H9 (cell line): Measurements from ENCODE around the gene PCCA. TPM values are rescaled to one million over a fixed set of nuclear protein-coding genes. Genes with fewer than 3 reads are reported as not detected.
A peak's percentile ranks its signal among the peaks of the same experiment; 100 is the strongest.

Experiments used
- DNase-seq: peaks from one replicate; pipeline ENCODE4 v3.0.0-alpha.2; 2017
- H2AFZ ChIP-seq: one replicate; pipeline ENCODE4 v1.6.1; 2013; ENCODE audit warnings: mild to moderate bottlenecking, low read length, control low read depth, moderate library complexity
- H2AK5ac ChIP-seq: 2 replicates; pipeline ENCODE4 v1.6.1; 2013; ENCODE audit warnings: low read length, control low read depth, mixed read lengths; ENCODE audit not compliant: insufficient read length
- H2BK120ac ChIP-seq: one replicate; pipeline ENCODE4 v1.6.1; 2013; ENCODE audit warnings: low read depth, mild to moderate bottlenecking, low read length, control low read depth, inconsistent platforms; ENCODE audit not compliant: poor library complexity, severe bottlenecking
- H2BK12ac ChIP-seq: 2 replicates; pipeline ENCODE4 v1.6.1; 2013; ENCODE audit warnings: low read length, control low read depth, mixed read lengths, low read depth; ENCODE audit not compliant: insufficient read length
- H2BK15ac ChIP-seq: 2 replicates; pipeline ENCODE4 v1.6.1; 2013; ENCODE audit warnings: low read depth, low read length, control low read depth
- H2BK20ac ChIP-seq: one replicate; pipeline ENCODE4 v1.6.1; 2013; ENCODE audit warnings: low read depth, mild to moderate bottlenecking, low read length, control low read depth, inconsistent platforms; ENCODE audit not compliant: poor library complexity, severe bottlenecking
- H2BK5ac ChIP-seq: 2 replicates; pipeline ENCODE4 v1.6.1; 2013; ENCODE audit warnings: low read length, control low read depth, mixed read lengths; ENCODE audit not compliant: insufficient read length
- H3K14ac ChIP-seq: 2 replicates; pipeline ENCODE4 v1.6.1; 2013; ENCODE audit warnings: low read length, control low read depth; ENCODE audit not compliant: insufficient read depth
- H3K18ac ChIP-seq: 2 replicates; pipeline ENCODE4 v1.6.1; 2013; ENCODE audit warnings: low read depth, mild to moderate bottlenecking, mixed read lengths, low read length, control low read depth; ENCODE audit not compliant: insufficient read length
- H3K23ac ChIP-seq: 2 replicates; pipeline ENCODE4 v1.6.1; 2013; ENCODE audit warnings: low read length, control low read depth, mixed read lengths, low read depth; ENCODE audit not compliant: insufficient read length
- H3K23me2 ChIP-seq: 2 replicates; pipeline ENCODE4 v1.6.1; 2013; ENCODE audit warnings: low read depth, mild to moderate bottlenecking, mixed read lengths, low read length, control low read depth; ENCODE audit not compliant: insufficient read length, poor library complexity, severe bottlenecking
- H3K27ac ChIP-seq: 2 replicates; pipeline ENCODE4 v1.5.1; 2013; ENCODE audit warnings: low read length, control low read depth, mixed read lengths, low read depth; ENCODE audit not compliant: insufficient read length
- H3K27me3 ChIP-seq: 2 replicates; pipeline ENCODE4 v1.6.1; 2013; ENCODE audit warnings: low read length, control low read depth, inconsistent platforms; ENCODE audit not compliant: insufficient read depth
- H3K4ac ChIP-seq: 2 replicates; pipeline ENCODE4 v1.6.1; 2013; ENCODE audit warnings: low read depth, mild to moderate bottlenecking, control low read depth, inconsistent platforms, low read length, moderate library complexity
- H3K4me1 ChIP-seq: 2 replicates; pipeline ENCODE4 v1.6.1; 2013; ENCODE audit warnings: low read length, control low read depth, inconsistent platforms; ENCODE audit not compliant: insufficient read depth
- H3K4me2 ChIP-seq: 2 replicates; pipeline ENCODE4 v1.6.1; 2013; ENCODE audit warnings: low read length, control low read depth, mixed read lengths; ENCODE audit not compliant: insufficient read length, insufficient read depth
- H3K56ac ChIP-seq: 2 replicates; pipeline ENCODE4 v1.6.1; 2013; ENCODE audit warnings: low read depth, mild to moderate bottlenecking, mixed read lengths, low read length, control low read depth; ENCODE audit not compliant: insufficient read length
- H3K79me1 ChIP-seq: 2 replicates; pipeline ENCODE4 v1.6.1; 2013; ENCODE audit warnings: low read depth, mild to moderate bottlenecking, moderate library complexity, low read length, control low read depth, inconsistent platforms; ENCODE audit not compliant: insufficient read depth, poor library complexity, severe bottlenecking
- H3K79me2 ChIP-seq: 2 replicates; pipeline ENCODE4 v1.6.1; 2013; ENCODE audit warnings: low read length, control low read depth, inconsistent platforms; ENCODE audit not compliant: insufficient read depth
- H3K9ac ChIP-seq: 2 replicates; pipeline ENCODE4 v1.6.1; 2013; ENCODE audit warnings: low read length, control low read depth, mixed read lengths; ENCODE audit not compliant: insufficient read length; ENCODE audit errors: extremely low read depth
- H3K9me3 ChIP-seq: one replicate; pipeline ENCODE4 v1.6.1; 2013; ENCODE audit warnings: low read depth, low read length, inconsistent platforms; ENCODE audit not compliant: control insufficient read depth
- H3T11ph ChIP-seq: one replicate; pipeline ENCODE4 v1.6.1; 2013; ENCODE audit warnings: mild to moderate bottlenecking, low read length, control low read depth, inconsistent platforms
- H4K20me1 ChIP-seq: one replicate; pipeline ENCODE4 v1.6.1; 2013; ENCODE audit not compliant: control insufficient read depth, insufficient read length, insufficient read depth
- H4K5ac ChIP-seq: 2 replicates; pipeline ENCODE4 v1.6.1; 2013; ENCODE audit warnings: low read depth, mild to moderate bottlenecking, mixed read lengths, low read length, control low read depth; ENCODE audit not compliant: insufficient read length
- H4K8ac ChIP-seq: replicated peaks from 2 replicates; pipeline ENCODE4 v1.6.1; 2013; ENCODE audit warnings: low read length, control low read depth, mixed read lengths, low read depth; ENCODE audit not compliant: insufficient read length
- H4K91ac ChIP-seq: 2 replicates; pipeline ENCODE4 v1.6.1; 2013; ENCODE audit warnings: low read depth, mild to moderate bottlenecking, moderate library complexity, mixed read lengths, low read length, control low read depth; ENCODE audit not compliant: insufficient read length
- H3K27ac Mint-ChIP-seq, 3 experiments: 2 replicates in 2 of 3; 3 replicates in 1 of 3; pipeline ENCODE4 v1.8.0; 2020 to 2021; ENCODE audit warnings: mixed read lengths in 3 of 3, mild to moderate bottlenecking in 1 of 3, moderate library complexity in 1 of 3
- H3K27me3 Mint-ChIP-seq: 2 replicates; pipeline ENCODE4 v1.8.0; 2021; ENCODE audit warnings: low read depth, mild to moderate bottlenecking, moderate library complexity, mixed read lengths
- H3K36me3 Mint-ChIP-seq, 3 experiments: 2 replicates in 2 of 3; 3 replicates in 1 of 3; pipeline ENCODE4 v1.8.0; 2020 to 2021; ENCODE audit warnings: low read depth in 3 of 3, mixed read lengths in 3 of 3; ENCODE audit not compliant: insufficient read depth in 1 of 3
- H3K4me1 Mint-ChIP-seq, 2 experiments: 2 replicates each; pipeline ENCODE4 v1.8.0; 2020; ENCODE audit warnings: mixed read lengths in 2 of 2
- H3K4me3 Mint-ChIP-seq, 2 experiments: 2 replicates in 1 of 2; 3 replicates in 1 of 2; pipeline ENCODE4 v1.8.0; 2020 to 2021; ENCODE audit warnings: mild to moderate bottlenecking in 2 of 2, mixed read lengths in 2 of 2, moderate library complexity in 1 of 2
- H3K9me3 Mint-ChIP-seq, 2 experiments: 2 replicates in 1 of 2; 3 replicates in 1 of 2; pipeline ENCODE4 v1.8.0; 2020; ENCODE audit warnings: mild to moderate bottlenecking in 2 of 2, mixed read lengths in 2 of 2, moderate library complexity in 1 of 2
- CTCF ChIP-seq: fragments of 200-600 bp; sonication (generic); conservative IDR thresholded peaks from 3 replicates; pipeline ENCODE4 v1.8.0; 2021; ENCODE audit warnings: antibody characterized with exemption, mild to moderate bottlenecking
- WGBS: extraction: QIAGEN DNeasy Blood & Tissue Kit; methylation state at CpG from one replicate; pipeline ENCODE4 v1.1.7; 2013; ENCODE audit warnings: missing lambda C conversion rate, low lambda C conversion rate, mixed read lengths; ENCODE audit not compliant: insufficient read length; ENCODE audit errors: extremely low coverage; 5-methylcytosine and 5-hydroxymethylcytosine counted together
- total RNA-seq: library from RNA; stranded (reverse); gene quantifications from 2 replicates; pipeline ENCODE4 v1.2.1, GENCODE V29; 2021

Gene PCCA
- total RNA-seq, 1 experiment from 2014 or later = 56.5 TPM

GRCh38 chr13:100128373-100128772, 39.5 kb downstream of the PCCA start:
- no peak for TF ChIP-seq CTCF
- no CpG with 5 or more reads among the region's 3 CpGs for WGBS
- H2BK5ac ChIP-seq = no peak overlapping the region
- no peak overlapping the region for H4K5ac ChIP-seq
- Mint-ChIP-seq H3K4me1 (peaks cover 43 to 52% of the 10 kb centered on the region in 2 experiments), H3K27me3 (no peaks in the 10 kb centered on the region), H3K4me3 (no peak overlapping the region), H3K36me3 (peaks cover 0 to 5% (median 0%) of the 10 kb centered on the region in 3 experiments; a peak in 3 of 7 replicates), H3K9me3 (no peaks in the 10 kb centered on the region), H3K27ac (peak overlapping the region in 1 of 3 experiments; percentile 33; a peak in 1 of 7 replicates)
- no peak overlapping the region for H4K91ac ChIP-seq
- no peak overlapping the region for H2BK20ac ChIP-seq
- no peak overlapping the region for H2AK5ac ChIP-seq
- no peaks in the 10 kb centered on the region for H4K20me1 ChIP-seq
- H3K79me1 ChIP-seq = peaks cover 3% of the 10 kb centered on the region
- no peak overlapping the region for H3K4ac ChIP-seq
- DNase-seq = no peak
- no peaks in the 10 kb centered on the region for H3K27me3 ChIP-seq
- H3K9ac ChIP-seq = no peak overlapping the region
- H3K23me2 ChIP-seq = no peaks in the 10 kb centered on the region
- H3K56ac ChIP-seq = no peak overlapping the region
- no peak overlapping the region for H2AFZ ChIP-seq
- no peak overlapping the region for H3K4me2 ChIP-seq
- H2BK120ac ChIP-seq = no peak overlapping the region
- H2BK15ac ChIP-seq = no peak overlapping the region
- no peak overlapping the region for H2BK12ac ChIP-seq
- no peak overlapping the region for H3K18ac ChIP-seq
- no peak overlapping the region for H4K8ac ChIP-seq
- no peak overlapping the region for H3K14ac ChIP-seq
- H3K23ac ChIP-seq = no peak overlapping the region
- H3K27ac ChIP-seq = no peak overlapping the region
- H3K79me2 ChIP-seq = no peaks in the 10 kb centered on the region
- H3K9me3 ChIP-seq = no peaks in the 10 kb centered on the region
- H3K4me1 ChIP-seq = peaks cover 5% of the 10 kb centered on the region; the same call in 1 of the 2 replicates
- H3T11ph ChIP-seq = no peak overlapping the region
